BJ (cell line): ENCODE measurements around the gene PRSS22. TPM values are rescaled to one million over a fixed set of nuclear protein-coding genes. Genes with fewer than 3 reads are reported as not detected.

ENCODE experiments used
- CTCF ChIA-PET: fragments of 350-600 bp; formaldehyde crosslinking; extraction: SDS; loops from one replicate; lab custom pipeline; 2021; ENCODE audit warnings: antibody characterized with exemption, inconsistent platforms; lab: Yijun Ruan, JAX
- POLR2A ChIA-PET: fragments of 300-600 bp; sonication (Branson Sonifier 250); formaldehyde crosslinking; extraction: SDS; loops from one replicate; lab custom pipeline; 2021; ENCODE audit warnings: antibody characterized with exemption; lab: Charles Lee
- DNase-seq: peaks from one replicate; pipeline ENCODE4 v3.0.0-alpha.2; 2011; ENCODE audit warnings: low read depth
- H3K27me3 ChIP-seq: 2 replicates; pipeline ENCODE4 v1.6.0; 2011; ENCODE audit warnings: low read length; ENCODE audit not compliant: control insufficient read depth, insufficient read depth
- H3K36me3 ChIP-seq: 2 replicates; pipeline ENCODE4 v1.5.1; 2011; ENCODE audit warnings: low read length; ENCODE audit not compliant: control insufficient read depth, insufficient read depth
- H3K4me3 ChIP-seq: 2 replicates; pipeline ENCODE4 v1.5.1; 2011; ENCODE audit warnings: low read depth, mild to moderate bottlenecking, control low read depth, low read length
- polyA plus RNA-seq: library from polyadenylated mRNA; depleted of rRNA; stranded (reverse); fragments of >200 nt; gene quantifications from 2 replicates; pipeline ENCODE4 v1.2.3, GENCODE V29; 2011
- TF ChIP-seq, protein P1 (sequence below): IDR thresholded peaks from 2 replicates; pipeline ENCODE4 v1.5.1; 2011; ENCODE audit warnings: low read depth, mild to moderate bottlenecking, control low read depth, inconsistent platforms, low read length, moderate library complexity; ENCODE audit not compliant: insufficient read depth

The PRSS22 gene
- polyA plus RNA-seq, 1 experiment: not detected

DNA sequence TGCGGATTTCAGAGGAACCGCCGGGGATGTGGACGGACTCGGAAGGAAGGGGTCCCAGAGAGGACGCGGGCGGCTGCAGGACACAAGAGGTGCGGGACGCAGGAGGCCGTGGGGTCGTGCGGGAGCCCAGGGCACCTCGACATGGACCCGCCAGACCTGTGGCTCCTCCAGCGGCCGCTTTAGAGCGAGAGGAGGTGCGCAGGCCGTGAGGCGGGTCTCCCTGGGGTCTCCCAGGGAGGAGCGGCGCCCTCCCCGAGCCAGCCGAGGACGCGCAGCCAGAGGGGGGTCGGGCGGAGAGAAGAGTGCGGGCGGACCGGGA is 46.9 kb upstream of the PRSS22 start:
- H3K27me3 ChIP-seq: no peaks in the 10 kb centered on the region
- ChIA-PET POLR2A (no interaction called here), CTCF (interaction anchor here (1.4 to 1.8 kb wide), 2 partner anchors 29 to 37 kb away, joined by 6 to 7 read pairs; no protein-coding TSS in a partner anchor)
- H3K4me3 ChIP-seq: peak overlapping the region; percentile 73
- no peaks in the 10 kb centered on the region; the same call in 1 of the 2 replicates for H3K36me3 ChIP-seq
- TF ChIP-seq, protein P1, sequence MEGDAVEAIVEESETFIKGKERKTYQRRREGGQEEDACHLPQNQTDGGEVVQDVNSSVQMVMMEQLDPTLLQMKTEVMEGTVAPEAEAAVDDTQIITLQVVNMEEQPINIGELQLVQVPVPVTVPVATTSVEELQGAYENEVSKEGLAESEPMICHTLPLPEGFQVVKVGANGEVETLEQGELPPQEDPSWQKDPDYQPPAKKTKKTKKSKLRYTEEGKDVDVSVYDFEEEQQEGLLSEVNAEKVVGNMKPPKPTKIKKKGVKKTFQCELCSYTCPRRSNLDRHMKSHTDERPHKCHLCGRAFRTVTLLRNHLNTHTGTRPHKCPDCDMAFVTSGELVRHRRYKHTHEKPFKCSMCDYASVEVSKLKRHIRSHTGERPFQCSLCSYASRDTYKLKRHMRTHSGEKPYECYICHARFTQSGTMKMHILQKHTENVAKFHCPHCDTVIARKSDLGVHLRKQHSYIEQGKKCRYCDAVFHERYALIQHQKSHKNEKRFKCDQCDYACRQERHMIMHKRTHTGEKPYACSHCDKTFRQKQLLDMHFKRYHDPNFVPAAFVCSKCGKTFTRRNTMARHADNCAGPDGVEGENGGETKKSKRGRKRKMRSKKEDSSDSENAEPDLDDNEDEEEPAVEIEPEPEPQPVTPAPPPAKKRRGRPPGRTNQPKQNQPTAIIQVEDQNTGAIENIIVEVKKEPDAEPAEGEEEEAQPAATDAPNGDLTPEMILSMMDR: no peak
- DNase-seq: no peak

DNA sequence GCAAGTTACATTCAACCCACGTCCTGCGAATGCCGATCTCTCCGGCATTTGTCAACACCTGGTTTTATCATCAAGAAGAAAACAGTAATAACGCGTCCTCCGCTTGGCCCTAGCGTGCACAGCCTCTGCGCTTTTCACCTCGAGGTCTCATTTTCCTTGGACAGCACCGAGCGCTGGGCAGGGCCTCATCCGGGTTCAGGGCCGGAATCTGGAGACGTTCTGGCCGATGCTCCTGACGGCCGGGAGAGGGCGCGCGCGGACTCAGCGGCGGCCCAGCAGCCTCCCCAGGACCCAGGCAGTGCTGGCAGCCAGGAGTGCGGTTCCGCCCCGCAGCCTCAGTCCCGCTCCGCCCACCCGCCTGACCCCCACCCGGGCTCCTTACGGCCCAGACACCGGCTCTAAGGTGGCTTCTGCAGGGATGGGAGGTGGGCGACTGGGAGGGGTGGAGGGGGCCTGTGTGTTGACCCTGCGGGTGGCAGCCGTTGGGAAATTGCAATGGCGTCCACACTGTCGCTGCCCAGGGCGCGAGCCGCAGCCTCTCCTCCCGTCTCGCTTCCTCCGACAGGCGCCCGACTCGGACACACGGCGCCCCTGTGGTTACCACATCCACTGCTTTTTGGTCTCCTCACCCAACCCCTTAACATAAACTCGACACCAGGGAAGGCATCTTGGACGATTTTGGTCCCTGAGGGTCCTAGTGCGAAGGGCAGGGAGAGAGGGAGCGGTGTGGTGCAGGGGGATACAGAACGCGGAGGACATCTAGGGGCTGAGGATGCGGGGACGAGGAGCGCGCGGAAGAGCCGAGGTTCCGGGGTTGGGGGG is 46.3 kb upstream of the PRSS22 start:
- TF ChIP-seq, protein P1: peak; percentile 95
- POLR2A ChIA-PET: no interaction called here

DNA sequence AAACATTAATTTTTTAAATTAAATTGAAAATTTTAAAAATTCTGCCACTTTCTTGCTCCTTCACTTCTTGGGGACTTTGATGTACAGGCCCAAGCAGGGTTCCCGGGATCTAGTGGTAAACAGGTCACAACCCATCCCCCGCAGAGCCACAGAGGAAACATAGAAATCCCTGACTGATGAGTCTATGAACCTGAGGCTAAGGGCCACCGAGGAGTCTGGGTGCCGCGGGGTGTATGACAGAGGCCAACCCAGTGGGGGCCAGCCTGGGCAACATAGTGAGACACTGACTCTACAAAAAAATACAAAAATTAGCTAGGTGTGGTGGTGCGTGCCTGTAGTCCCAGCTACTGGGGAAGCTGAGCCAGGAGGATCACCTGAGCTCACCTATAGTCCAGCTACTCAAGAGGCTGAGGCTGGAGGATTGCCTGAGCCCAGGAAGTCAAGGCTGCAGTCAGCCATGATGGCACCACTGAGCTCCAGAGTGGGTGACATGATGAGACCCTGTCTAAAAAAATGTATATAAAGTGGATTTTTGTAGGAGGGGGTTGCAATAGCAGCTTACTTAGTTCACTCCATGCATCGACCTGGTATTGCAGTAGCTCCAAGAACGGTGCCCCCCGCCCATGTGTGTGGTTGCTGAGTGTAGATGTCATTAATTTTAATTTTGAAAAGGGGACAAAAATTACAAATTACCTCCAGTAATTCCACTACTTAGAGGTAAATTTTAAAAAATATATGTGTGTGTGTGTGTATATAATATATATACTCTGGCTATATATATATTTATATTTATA is 44.6 kb upstream of the PRSS22 start:
- CTCF ChIA-PET: interaction anchor here (1.0 to 1.6 kb wide), 3 partner anchors 13 to 34 kb away, joined by 3 to 5 read pairs (median 4); partner anchors contain the start of gene FLYWCH2
- DNase-seq: no peak
- peaks cover 4% of the 10 kb centered on the region for H3K36me3 ChIP-seq

More for the DNA sequence above, 46.3 kb upstream of the PRSS22 start:
- peak overlapping the region; percentile 73 for H3K4me3 ChIP-seq
- no peaks in the 10 kb centered on the region for H3K27me3 ChIP-seq
- DNase-seq: no peak
- CTCF ChIA-PET: interaction anchor here (0.7 to 1.0 kb wide), 3 partner anchors 16 to 19 kb away, joined by 3 read pairs; no protein-coding TSS in a partner anchor
- no peaks in the 10 kb centered on the region; the same call in 1 of the 2 replicates for H3K36me3 ChIP-seq

DNA sequence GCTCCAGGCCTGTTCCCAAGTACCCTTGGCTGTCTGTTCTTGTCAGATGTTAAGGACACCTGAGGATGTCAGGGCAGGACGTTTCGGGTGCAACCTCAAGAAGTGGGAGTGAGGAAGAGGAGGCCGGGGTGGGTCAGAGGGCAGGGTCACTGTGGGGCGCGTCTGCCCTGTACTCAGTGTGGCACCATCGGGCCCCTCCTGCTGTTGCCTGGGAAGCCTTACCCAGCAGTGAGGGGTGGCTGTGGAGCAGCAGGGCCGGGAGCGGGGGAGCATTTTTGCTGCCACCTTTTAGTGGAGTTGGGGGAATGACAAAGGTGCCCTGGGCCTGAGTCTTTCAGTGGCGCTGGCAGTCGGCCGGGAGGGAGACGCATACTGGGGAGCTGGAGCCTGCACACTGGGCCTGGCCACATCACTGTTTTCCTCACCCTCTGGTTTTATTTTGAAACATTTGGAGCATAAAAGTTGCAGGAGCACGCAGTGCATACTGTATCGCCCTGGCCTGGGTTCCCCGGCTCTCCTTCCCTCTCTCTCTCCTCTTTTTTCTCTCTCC is 42.6 kb upstream of the PRSS22 start:
- TF ChIP-seq, protein P1: no peak

More for the DNA sequence above, 44.6 kb upstream of the PRSS22 start:
- Histone ChIP-seq H3K4me3 (no peak overlapping the region), H3K27me3 (no peaks in the 10 kb centered on the region)
- TF ChIP-seq, protein P1: no peak
- POLR2A ChIA-PET: no interaction called here

More for the DNA sequence above, 42.6 kb upstream of the PRSS22 start:
- DNase-seq: no peak
- H3K27me3 ChIP-seq: no peaks in the 10 kb centered on the region
- POLR2A ChIA-PET: no interaction called here
- CTCF ChIA-PET: no interaction called here
- peaks cover 10% of the 10 kb centered on the region for H3K36me3 ChIP-seq
- H3K4me3 ChIP-seq: no peak overlapping the region
